ENCODE results near the gene YIF1B.
A peak's percentile ranks its signal among the peaks of the same experiment; 100 is the strongest.
"Not testable (repeated sequence)": the region's sequence is repeated elsewhere in the genome, so short reads cannot be mapped to it uniquely, and the experiment has no call there.

YIF1B gene, protein sequence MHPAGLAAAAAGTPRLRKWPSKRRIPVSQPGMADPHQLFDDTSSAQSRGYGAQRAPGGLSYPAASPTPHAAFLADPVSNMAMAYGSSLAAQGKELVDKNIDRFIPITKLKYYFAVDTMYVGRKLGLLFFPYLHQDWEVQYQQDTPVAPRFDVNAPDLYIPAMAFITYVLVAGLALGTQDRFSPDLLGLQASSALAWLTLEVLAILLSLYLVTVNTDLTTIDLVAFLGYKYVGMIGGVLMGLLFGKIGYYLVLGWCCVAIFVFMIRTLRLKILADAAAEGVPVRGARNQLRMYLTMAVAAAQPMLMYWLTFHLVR

GRCh38 chr19:38315657-38316476 is at the start of gene YIF1B:
YIF1B (minus strand) TSS chr19:38315947; CDS start chr19:38315917, 30 bp downstream.
- DNase-seq (ENCODE audit: low spot score) = peak; percentile 85

- not testable (repeated sequence) for DNase-seq (ENCODE audit: low spot score)
These were observed 47.4 kb upstream of the YIF1B start for GRCh38 chr19:38362946-38363688.

- DNase-seq (ENCODE audit: low spot score) = peak; percentile 47
These were observed 46.6 kb upstream of the YIF1B start for GRCh38 chr19:38362076-38362945.

- peak; percentile 55 for DNase-seq (ENCODE audit: low spot score)
These were observed 45.9 kb upstream of the YIF1B start for GRCh38 chr19:38361633-38362075.

GRCh38 chr19:38360839-38361631 is 45.3 kb upstream of the YIF1B start:
- peak; percentile 7 for DNase-seq (ENCODE audit: low spot score)

DNA sequence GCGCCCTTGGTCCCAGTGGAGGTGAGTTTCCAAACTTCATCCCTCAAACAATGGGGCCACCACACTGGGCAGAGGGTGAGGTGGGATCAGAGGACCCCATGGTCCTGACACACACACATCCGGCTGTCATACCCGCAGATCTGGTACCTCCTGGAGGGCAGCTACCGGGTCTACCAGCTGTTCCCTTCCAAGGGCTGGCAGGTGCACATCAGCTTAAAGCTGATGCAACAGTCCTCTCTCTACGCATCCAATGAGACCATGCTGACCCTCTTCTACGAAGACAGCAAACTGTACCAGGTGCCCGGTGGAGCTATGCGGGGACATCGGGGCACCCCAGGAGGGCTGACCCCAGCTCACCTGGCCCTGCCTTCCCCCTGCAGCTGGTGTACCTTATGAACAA is 44.6 kb upstream of the YIF1B start:
- DNase-seq (ENCODE audit: low spot score) = no peak

DNA sequence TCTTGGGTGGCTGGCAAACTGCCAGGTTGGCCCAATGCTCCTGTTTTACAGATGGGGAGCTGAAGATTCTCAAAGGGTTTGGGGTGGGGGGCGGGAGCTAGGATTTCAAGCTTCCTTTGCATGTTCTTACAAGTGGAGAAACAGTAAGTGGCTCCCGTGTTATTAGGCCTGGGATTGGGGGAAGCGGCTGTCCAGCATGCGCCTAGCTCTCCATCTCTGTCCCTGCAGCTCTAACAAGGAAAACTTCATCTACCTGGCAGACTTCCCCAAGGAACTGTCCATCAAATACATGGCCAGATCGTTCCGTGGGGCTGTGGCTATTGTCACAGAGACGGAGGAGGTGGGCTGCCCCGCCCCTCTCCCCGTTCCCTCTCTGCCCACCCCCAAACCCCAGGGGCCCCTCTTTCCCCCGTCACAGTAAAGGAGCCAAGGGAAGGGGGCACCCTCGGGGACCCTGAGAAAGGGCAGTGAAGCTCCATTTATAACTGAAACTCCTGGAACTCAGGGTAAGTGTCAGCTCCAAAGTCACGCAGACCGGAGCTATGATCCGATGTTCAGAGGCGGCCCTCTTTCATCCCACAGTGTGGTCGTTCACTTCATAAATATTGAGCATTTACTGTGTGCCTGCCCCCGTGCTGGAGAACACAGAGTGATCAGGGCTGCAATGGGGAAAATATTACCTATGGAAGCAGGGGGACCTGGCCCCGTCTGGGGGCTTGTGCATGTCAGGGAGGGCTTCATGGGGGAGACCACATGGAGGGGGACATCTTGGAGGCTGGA is 43.7 kb upstream of the YIF1B start:
- DNase-seq (ENCODE audit: low spot score) = no peak

DNA sequence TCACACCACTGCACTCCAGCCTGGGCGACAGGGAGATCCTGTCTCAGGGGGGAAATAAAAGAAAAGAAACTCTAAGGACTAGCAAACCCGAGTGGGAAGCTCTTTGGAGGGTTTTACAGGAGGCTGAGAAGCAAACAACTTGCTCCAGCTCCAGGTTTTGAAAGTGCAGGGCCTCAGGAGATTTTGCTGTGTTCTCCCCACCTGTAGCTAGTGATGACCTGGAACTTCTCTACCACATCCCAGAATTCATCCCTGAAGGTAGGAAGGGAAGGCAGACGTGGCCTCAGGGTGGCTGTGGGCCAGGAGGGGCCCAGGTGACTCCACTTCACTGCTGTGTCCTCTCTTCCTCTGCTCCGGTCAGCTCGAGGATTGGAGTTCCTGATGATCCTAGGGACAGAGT is 42.3 kb upstream of the YIF1B start:
- DNase-seq (ENCODE audit: low spot score) = no peak

DNA sequence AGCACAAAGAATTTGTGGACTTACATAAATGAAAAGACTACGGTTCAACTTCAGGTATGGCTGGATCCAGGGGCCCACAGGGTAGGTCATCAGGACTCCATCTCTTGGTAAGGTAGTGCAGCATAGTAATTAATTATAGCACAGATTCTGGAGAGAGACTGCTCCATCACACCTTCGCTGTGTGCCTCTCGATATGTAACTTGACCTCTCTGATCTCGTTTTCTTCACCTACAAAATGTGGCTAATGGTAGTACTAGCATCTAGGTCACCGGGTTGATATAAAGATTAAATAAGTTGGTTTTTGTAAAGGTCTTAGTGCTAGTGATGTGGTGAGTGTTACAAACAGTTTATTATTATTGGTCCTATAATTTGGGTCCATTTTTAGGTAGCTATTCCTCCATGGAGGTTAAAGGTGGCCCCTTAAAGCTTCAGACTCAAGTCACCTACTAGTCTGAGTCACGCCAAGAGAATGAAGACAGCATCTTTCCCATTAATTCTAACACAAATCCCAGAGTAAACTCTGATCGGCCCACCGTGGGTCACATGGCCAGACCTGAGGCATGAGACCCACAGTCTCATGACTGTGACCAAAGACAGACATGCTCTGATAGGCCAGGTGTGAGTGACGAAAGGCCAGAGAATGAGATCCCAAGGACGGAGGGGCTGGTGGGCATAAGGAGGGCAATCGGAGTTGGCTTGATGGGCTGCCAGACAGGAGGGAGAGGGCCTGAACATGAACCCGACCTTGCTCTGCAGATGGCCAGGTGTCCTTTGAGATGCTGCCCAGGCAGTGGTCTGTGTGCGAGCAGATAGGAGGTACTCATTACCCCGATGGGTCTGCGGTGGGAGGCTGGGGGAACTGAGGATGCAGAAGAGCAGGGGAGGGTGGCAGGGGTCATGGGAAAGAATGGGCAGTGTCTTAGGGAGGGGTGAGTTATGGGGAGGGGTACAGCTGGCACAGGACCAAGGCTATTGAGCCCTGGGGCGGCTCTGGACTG is 40.3 kb upstream of the YIF1B start:
- DNase-seq (ENCODE audit: low spot score) = no peak

DNA sequence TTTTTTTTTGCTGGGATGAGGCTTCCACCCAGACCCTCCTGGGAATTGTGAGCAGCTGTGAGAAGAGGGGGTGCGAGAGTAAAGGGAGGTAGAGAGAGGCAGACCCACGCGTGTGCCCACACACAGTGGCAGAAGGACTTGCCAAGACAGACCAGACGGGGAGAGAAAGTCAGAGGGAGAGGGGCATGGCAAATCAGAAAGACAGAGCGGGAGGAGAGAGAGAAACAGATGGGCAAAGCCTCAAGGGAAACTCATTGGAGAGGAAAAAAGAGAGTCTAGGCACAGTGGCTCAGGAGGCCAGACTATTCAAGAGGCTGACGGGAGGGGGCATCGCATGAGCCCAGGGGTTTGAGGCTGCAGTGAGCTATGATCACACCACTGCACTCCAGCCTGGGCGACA is 36.9 kb upstream of the YIF1B start:
- DNase-seq (ENCODE audit: low spot score) = no peak

GRCh38 chr19:38351865-38352395 is 36.2 kb upstream of the YIF1B start:
- no peak for DNase-seq (ENCODE audit: low spot score)

DNA sequence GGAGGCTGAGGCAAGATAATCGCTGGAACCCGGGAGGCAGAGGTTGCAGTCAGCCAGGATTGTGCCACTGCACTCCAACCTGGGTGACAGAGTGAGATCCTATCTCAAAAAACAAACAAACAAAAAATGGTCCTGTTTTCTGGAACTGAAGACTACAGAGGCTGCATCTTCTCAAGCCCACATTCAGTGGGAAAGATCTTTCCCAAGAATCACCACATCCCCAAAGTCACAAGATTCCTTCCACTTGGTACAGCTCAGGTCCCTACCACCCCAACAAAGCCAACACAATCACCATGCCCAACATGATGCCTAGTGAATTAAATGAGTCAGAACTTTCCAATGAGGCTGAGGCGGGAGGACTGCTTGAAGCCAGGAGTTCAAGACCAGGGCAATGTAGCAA is 35.1 kb upstream of the YIF1B start:
- DNase-seq (ENCODE audit: low spot score) = no peak

DNA sequence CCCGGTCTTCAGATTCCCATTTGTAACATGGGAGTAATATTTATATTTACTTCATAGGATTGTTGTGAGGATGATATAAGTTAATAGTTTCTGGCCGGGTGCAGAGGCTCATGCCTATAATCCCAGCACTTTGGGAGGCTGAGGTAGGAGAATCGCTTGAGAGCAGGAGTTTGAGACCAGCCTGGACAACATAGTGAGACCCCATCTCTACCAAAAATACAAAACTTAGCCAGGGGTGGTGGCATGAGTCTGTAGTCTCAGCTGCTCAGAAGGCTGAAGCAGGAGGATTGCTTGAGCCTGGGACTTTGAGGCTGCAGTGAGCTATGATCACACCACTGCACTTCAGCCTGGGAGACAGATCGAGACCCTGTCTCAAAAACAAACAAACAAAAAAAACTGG is 31.1 kb upstream of the YIF1B start:
- no peak for DNase-seq (ENCODE audit: low spot score)

GRCh38 chr19:38340927-38341326 is 25.2 kb upstream of the YIF1B start:
- no peak for DNase-seq (ENCODE audit: low spot score)

DNA sequence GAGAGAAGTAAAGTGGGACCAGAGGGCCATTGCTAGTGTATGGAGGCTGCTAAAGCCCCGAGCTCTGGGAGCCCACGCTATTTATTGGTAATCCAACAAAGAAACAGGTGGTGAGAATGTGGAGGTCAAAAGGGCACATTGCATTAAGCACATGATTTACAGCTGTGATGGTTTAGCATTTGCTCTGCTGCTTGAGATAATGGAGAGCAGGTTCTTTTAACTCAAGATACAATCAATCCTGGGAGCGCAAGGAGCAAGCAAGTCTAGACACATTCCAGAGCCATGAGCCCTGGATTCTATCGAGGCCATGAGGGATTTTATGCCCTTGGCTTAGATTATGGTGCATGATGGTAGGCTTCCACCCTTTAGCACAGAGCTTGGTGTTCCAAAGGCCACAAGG is 23.3 kb upstream of the YIF1B start:
- DNase-seq (ENCODE audit: low spot score) = not testable (repeated sequence)

DNA sequence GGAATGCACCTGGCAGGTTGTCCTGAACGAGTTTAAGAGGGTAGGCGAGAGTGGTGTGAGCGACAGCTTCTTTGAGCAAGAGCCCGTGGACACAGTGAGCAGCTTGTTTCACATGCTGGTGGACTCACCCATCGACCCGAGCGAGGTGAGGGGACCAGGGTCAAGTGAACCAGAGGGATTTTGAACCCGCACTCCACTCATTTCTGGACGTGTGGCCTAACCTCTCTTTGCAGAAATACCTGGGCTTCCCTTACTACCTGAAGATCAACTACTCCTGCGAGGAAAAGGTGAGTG is 21.6 kb upstream of the YIF1B start:
- DNase-seq (ENCODE audit: low spot score) = no peak

DNA sequence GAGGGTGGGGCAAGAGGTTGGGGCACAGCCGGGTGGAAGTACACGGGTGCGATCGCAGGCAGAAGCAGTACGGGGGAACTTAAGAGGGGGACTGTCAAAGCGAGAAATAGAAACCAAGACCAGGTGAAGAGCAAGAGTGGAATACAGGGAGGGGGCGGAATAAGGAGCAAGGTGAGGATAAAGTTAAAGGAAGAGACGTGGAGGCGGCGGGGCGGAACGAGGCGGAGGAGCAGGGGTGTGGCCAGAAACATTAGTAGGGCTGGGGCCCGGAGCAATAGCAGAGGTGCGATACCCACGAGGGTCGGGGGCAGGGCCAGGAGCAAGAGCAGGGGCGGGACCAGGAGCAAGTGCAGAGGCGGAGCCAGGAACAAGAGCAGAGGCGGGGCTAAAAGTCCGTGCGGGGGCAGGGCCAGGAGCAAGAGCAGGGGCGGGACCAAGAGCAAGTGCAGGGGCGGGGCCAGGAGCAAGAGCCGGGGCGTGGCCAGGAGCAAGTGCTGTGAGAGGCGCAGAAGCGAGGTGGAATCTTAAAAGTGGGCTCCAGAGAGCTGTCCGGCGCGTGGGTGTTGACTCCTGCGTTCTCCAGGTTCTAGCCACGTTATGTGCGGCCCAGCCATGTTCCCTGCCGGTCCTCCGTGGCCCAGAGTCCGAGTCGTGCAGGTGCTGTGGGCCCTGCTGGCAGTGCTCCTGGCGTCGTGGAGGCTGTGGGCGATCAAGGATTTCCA is 21.1 kb upstream of the YIF1B start:
- DNase-seq (ENCODE audit: low spot score) = peak; percentile 83
